HCT116 (cell line): ENCODE results near the gene ITPR1.

Experiments used
- CEBPB ChIP-seq: IDR thresholded peaks from 2 replicates; pipeline ENCODE4 v1.6.1; 2012; ENCODE audit warnings: low read depth
- TF ChIP-seq, protein P1 (sequence below), 3 experiments: fragments of 200-600 bp in 1 of 3; sonication (generic) in 1 of 3; IDR thresholded peaks in 2 of 3; conservative IDR thresholded peaks in 1 of 3; 2 replicates each; pipeline ENCODE4 v1.5.1; 2012 to 2017; ENCODE audit warnings: low read depth in 2 of 3, low read length in 2 of 3, antibody characterized with exemption in 1 of 3, borderline replicate concordance in 1 of 3, control low read depth in 1 of 3, mild to moderate bottlenecking in 1 of 3, mixed read lengths in 1 of 3, mixed run types in 1 of 3, moderate library complexity in 1 of 3; ENCODE audit not compliant: insufficient read depth in 1 of 3

DNA sequence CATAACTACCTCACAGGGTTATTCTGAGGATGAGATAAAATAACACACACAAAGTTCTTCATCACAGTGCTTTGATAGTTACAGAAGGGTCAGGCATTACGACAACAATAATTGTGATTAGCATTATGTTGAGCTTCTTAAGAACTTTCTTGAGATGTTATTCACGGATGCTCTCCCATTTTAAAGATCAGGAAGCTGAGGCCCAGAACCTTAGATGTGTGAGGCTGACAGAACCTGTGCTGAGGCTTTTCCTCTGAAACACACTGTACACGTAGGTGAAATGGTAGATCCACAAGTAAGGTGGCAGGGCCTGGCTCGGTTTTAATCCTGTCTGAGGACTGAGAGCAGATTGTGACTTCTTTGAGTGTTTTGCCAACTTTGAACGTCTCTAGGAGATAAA is 274.9 kb downstream of the ITPR1 start:
- TF ChIP-seq, protein P1, sequence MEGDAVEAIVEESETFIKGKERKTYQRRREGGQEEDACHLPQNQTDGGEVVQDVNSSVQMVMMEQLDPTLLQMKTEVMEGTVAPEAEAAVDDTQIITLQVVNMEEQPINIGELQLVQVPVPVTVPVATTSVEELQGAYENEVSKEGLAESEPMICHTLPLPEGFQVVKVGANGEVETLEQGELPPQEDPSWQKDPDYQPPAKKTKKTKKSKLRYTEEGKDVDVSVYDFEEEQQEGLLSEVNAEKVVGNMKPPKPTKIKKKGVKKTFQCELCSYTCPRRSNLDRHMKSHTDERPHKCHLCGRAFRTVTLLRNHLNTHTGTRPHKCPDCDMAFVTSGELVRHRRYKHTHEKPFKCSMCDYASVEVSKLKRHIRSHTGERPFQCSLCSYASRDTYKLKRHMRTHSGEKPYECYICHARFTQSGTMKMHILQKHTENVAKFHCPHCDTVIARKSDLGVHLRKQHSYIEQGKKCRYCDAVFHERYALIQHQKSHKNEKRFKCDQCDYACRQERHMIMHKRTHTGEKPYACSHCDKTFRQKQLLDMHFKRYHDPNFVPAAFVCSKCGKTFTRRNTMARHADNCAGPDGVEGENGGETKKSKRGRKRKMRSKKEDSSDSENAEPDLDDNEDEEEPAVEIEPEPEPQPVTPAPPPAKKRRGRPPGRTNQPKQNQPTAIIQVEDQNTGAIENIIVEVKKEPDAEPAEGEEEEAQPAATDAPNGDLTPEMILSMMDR (IDR thresholded peaks at IDR 0.05 in 2 of 3, conservative IDR thresholded peaks at IDR 0.05 in 1 of 3; ENCODE audit: borderline replicate concordance in 1 of 3, insufficient read depth in 1 of 3, low read depth in 2 of 3, low read length in 2 of 3): no peak
- no peak for TF ChIP-seq CEBPB
